Panc1 (cell line): ENCODE results near the gene USP8.

ENCODE experiments used
- POLR2AphosphoS5 ChIP-seq: IDR thresholded peaks from 2 replicates; pipeline ENCODE4 v1.6.1; 2012; ENCODE audit warnings: mild to moderate bottlenecking, low read depth, low read length, moderate library complexity
- SIN3A ChIP-seq: IDR thresholded peaks from 2 replicates; pipeline ENCODE4 v1.6.1; 2012; ENCODE audit warnings: low read depth, mild to moderate bottlenecking, low read length, moderate library complexity, borderline replicate concordance; ENCODE audit not compliant: insufficient read depth
- TCF7L2 ChIP-seq: IDR thresholded peaks from 2 replicates; pipeline ENCODE4 v1.6.1; 2011; ENCODE audit warnings: mild to moderate bottlenecking, low read depth, low read length, inconsistent platforms
- TF ChIP-seq, protein P1 (sequence below): fragments of 450-650 bp; IDR thresholded peaks from 2 replicates; pipeline ENCODE4 v1.5.1; 2017; ENCODE audit warnings: mild to moderate bottlenecking
- TF ChIP-seq, protein P2 (sequence below), 2 experiments: IDR thresholded peaks; 2 replicates each; pipeline ENCODE4 v1.6.1; 2011 to 2012; ENCODE audit warnings: low read depth in 2 of 2, control low read depth in 1 of 2, low read length in 1 of 2, mild to moderate bottlenecking in 1 of 2, moderate library complexity in 1 of 2; ENCODE audit not compliant: insufficient read depth in 1 of 2

GRCh38 chr15:50484781-50485180 lies 60.6 kb downstream of the USP8 start:
- TF ChIP-seq POLR2AphosphoS5 (no peak), TCF7L2 (no peak), SIN3A (no peak)
- TF ChIP-seq, protein P1, sequence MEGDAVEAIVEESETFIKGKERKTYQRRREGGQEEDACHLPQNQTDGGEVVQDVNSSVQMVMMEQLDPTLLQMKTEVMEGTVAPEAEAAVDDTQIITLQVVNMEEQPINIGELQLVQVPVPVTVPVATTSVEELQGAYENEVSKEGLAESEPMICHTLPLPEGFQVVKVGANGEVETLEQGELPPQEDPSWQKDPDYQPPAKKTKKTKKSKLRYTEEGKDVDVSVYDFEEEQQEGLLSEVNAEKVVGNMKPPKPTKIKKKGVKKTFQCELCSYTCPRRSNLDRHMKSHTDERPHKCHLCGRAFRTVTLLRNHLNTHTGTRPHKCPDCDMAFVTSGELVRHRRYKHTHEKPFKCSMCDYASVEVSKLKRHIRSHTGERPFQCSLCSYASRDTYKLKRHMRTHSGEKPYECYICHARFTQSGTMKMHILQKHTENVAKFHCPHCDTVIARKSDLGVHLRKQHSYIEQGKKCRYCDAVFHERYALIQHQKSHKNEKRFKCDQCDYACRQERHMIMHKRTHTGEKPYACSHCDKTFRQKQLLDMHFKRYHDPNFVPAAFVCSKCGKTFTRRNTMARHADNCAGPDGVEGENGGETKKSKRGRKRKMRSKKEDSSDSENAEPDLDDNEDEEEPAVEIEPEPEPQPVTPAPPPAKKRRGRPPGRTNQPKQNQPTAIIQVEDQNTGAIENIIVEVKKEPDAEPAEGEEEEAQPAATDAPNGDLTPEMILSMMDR: no peak
- TF ChIP-seq, protein P2, sequence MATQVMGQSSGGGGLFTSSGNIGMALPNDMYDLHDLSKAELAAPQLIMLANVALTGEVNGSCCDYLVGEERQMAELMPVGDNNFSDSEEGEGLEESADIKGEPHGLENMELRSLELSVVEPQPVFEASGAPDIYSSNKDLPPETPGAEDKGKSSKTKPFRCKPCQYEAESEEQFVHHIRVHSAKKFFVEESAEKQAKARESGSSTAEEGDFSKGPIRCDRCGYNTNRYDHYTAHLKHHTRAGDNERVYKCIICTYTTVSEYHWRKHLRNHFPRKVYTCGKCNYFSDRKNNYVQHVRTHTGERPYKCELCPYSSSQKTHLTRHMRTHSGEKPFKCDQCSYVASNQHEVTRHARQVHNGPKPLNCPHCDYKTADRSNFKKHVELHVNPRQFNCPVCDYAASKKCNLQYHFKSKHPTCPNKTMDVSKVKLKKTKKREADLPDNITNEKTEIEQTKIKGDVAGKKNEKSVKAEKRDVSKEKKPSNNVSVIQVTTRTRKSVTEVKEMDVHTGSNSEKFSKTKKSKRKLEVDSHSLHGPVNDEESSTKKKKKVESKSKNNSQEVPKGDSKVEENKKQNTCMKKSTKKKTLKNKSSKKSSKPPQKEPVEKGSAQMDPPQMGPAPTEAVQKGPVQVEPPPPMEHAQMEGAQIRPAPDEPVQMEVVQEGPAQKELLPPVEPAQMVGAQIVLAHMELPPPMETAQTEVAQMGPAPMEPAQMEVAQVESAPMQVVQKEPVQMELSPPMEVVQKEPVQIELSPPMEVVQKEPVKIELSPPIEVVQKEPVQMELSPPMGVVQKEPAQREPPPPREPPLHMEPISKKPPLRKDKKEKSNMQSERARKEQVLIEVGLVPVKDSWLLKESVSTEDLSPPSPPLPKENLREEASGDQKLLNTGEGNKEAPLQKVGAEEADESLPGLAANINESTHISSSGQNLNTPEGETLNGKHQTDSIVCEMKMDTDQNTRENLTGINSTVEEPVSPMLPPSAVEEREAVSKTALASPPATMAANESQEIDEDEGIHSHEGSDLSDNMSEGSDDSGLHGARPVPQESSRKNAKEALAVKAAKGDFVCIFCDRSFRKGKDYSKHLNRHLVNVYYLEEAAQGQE (IDR thresholded peaks at IDR 0.05; ENCODE audit: insufficient read depth in 1 of 2, low read depth in 2 of 2, low read length in 1 of 2): no peak
